ENCODE data around the gene PARD3.

Gene PARD3

GRCh38 chr10:34184397-34184796 is 630.7 kb downstream of the PARD3 start:
- H3K9me3 ChIP-seq = no peaks in the 10 kb centered on the region
- intact Hi-C loops (cut with DNase I; ENCODE audit: low total_unique reads) = no loop called here
- H3K4me3 ChIP-seq = no peak overlapping the region
- peaks cover 0 to 26% (median 4%) of the 10 kb centered on the region in 4 donors for H3K4me1 ChIP-seq
- H3K27me3 ChIP-seq = no peaks in the 10 kb centered on the region
- no peak for DNase-seq
- H3K36me3 ChIP-seq = no peaks in the 10 kb centered on the region
- no peak overlapping the region for H3K27ac ChIP-seq
- TF ChIP-seq, protein P1, sequence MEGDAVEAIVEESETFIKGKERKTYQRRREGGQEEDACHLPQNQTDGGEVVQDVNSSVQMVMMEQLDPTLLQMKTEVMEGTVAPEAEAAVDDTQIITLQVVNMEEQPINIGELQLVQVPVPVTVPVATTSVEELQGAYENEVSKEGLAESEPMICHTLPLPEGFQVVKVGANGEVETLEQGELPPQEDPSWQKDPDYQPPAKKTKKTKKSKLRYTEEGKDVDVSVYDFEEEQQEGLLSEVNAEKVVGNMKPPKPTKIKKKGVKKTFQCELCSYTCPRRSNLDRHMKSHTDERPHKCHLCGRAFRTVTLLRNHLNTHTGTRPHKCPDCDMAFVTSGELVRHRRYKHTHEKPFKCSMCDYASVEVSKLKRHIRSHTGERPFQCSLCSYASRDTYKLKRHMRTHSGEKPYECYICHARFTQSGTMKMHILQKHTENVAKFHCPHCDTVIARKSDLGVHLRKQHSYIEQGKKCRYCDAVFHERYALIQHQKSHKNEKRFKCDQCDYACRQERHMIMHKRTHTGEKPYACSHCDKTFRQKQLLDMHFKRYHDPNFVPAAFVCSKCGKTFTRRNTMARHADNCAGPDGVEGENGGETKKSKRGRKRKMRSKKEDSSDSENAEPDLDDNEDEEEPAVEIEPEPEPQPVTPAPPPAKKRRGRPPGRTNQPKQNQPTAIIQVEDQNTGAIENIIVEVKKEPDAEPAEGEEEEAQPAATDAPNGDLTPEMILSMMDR (IDR thresholded peaks at IDR 0.05) = no peak

DNA sequence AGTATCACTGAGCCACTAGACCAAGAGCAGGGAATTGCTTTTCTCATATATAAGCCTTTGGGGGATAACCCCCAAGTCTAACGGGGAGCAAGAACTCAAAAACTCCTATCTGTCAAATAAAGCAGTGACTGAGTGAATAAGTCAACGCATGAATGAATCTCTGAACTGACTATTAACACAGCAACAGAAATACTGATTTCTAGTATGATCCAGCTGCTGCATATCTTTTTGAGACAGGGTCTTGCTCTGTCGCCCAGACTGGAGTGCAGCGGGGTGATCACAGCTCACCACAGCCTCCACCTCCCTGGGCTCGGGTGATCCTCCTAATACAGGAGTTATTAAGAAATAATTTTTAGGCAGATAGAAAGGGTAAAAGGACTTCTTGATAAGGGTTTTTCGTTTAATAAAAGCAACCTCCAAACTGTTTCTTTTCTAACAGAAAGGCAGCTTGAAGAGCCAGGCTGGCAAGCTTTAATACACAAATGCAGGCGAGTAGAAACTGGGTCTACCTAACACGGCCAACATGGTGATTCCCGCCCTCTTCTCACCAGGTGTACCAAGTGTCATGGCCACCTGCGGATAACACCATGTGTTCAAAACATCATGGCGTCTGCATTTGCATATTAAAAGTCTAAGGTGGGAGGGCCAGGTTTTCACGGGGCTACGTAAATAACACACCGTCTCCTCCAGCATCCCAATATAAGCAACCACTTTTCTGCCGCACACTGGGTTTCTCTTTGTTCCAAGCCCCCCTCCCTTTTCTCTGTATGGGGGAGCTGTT is 631.9 kb downstream of the PARD3 start:
- DNase-seq = no peak
- H3K27me3 ChIP-seq = no peaks in the 10 kb centered on the region
- no peaks in the 10 kb centered on the region for H3K9me3 ChIP-seq
- H3K36me3 ChIP-seq = no peaks in the 10 kb centered on the region
- intact Hi-C loops (cut with DNase I; ENCODE audit: low total_unique reads) = no loop called here
- no peak overlapping the region for H3K27ac ChIP-seq
- TF ChIP-seq, protein P1 (IDR thresholded peaks at IDR 0.05) = no peak
- H3K4me3 ChIP-seq = no peak overlapping the region
- H3K4me1 ChIP-seq = peaks cover 0 to 26% (median 4%) of the 10 kb centered on the region in 4 donors

DNA sequence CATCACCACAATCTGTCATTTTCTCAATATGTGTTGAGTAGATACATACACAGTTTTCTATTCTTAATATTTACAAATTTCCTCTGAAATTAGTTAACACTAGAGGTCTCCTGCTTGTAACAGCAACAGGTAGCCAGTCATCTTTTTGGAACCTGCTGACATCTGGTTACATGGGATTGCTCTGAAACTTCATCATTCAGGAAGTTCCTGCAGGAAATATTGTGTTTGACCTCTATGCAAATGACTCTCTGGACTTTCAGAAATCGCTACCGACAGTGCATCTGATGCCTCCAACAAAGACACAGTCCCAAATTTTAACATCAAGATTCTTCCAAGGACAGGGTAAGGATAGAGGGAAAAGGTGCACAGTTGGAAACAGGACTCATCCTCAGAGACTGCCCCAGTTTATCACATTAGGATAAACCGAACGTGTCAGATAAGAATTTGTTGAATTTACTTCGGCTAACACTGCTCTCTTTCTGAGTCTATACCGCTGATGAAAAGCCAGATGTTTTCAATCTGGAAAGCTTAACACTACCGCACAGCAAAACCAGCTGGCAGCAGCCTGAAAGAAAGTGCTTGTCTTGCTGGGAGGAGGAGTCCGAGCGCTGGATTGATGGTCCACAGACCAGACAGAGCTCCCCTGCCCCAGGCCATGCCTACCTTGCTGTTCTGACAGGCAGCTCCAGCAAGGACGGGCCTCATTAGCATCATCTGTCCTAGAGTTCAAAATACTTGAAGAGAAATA is 633.4 kb downstream of the PARD3 start:
- no peak for DNase-seq
- Histone ChIP-seq H3K27ac (no peak overlapping the region), H3K27me3 (no peaks in the 10 kb centered on the region), H3K36me3 (no peaks in the 10 kb centered on the region), H3K4me3 (no peak overlapping the region), H3K4me1 (peaks cover 0 to 18% (median 3%) of the 10 kb centered on the region in 4 donors), H3K9me3 (no peaks in the 10 kb centered on the region)
- intact Hi-C loops (cut with DNase I; ENCODE audit: low total_unique reads) = no loop called here
- TF ChIP-seq, protein P1 (IDR thresholded peaks at IDR 0.05) = no peak

GRCh38 chr10:34180749-34181148 is 634.3 kb downstream of the PARD3 start:
- peaks cover 0 to 14% (median 3%) of the 10 kb centered on the region in 4 donors for H3K4me1 ChIP-seq
- TF ChIP-seq, protein P1 (IDR thresholded peaks at IDR 0.05) = no peak
- intact Hi-C loops (cut with DNase I; ENCODE audit: low total_unique reads) = no loop called here
- no peak overlapping the region for H3K4me3 ChIP-seq
- no peak overlapping the region for H3K27ac ChIP-seq
- H3K36me3 ChIP-seq = no peaks in the 10 kb centered on the region
- H3K9me3 ChIP-seq = no peaks in the 10 kb centered on the region
- no peak for DNase-seq
- H3K27me3 ChIP-seq = no peaks in the 10 kb centered on the region

DNA sequence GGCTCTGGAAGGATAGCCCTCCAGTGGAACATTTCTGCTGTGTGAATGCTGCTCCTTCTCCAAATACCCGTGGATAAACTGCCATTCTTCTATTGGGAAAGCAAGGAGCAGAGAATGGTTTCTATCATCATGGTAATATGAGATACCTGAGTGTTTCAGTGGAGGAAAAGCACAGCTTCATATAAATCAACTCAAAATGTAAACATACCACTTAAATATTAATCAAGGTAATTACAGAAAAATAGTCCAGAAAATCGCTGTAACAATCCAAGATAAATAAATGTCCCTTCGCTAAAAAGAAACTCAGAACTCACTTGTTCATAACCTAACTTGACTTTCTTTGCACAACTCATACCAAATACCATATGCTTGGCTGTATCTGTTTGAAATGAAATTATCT is 635.8 kb downstream of the PARD3 start:
- intact Hi-C loops (cut with DNase I; ENCODE audit: low total_unique reads) = no loop called here
- no peak for DNase-seq
- Histone ChIP-seq H3K4me3 (no peak overlapping the region), H3K27me3 (no peaks in the 10 kb centered on the region), H3K36me3 (no peaks in the 10 kb centered on the region), H3K4me1 (no peaks in the 10 kb centered on the region), H3K9me3 (no peaks in the 10 kb centered on the region), H3K27ac (no peak overlapping the region)
- TF ChIP-seq, protein P1 (IDR thresholded peaks at IDR 0.05) = no peak
